Activated CD4-positive, alpha-beta T cell treated with anti-CD3 and anti-CD28 coated beads for 24 hours (primary cell): ENCODE results near the gene PSMD13.
"Not testable (repeated sequence)": the region's sequence is repeated elsewhere in the genome, so short reads cannot be mapped to it uniquely, and the experiment has no call there.

Experiments
- DNase-seq, 2 donors: peaks; one replicate each; pipeline ENCODE4 v3.0.0-alpha.2; 2020; ENCODE audit warnings: low read depth in 2 of 2

PSMD13 gene

GRCh38 chr11:217704-218103, 19.1 kb upstream of the PSMD13 start:
- no peak for DNase-seq

- DNase-seq = no peak
These were observed 17.8 kb upstream of the PSMD13 start for GRCh38 chr11:218815-219593.

- DNase-seq = not testable (repeated sequence)
These were observed 16.0 kb upstream of the PSMD13 start for GRCh38 chr11:220641-221215.

GRCh38 chr11:221539-221938, 15.2 kb upstream of the PSMD13 start:
- DNase-seq = no peak

GRCh38 chr11:221998-222789, 14.6 kb upstream of the PSMD13 start:
- no peak for DNase-seq

GRCh38 chr11:223026-223789, 13.6 kb upstream of the PSMD13 start:
- no peak for DNase-seq

GRCh38 chr11:223884-224283, 12.9 kb upstream of the PSMD13 start:
- DNase-seq = no peak

- DNase-seq = no peak
These were observed 12.4 kb upstream of the PSMD13 start for GRCh38 chr11:224424-224823.

- no peak for DNase-seq
These were observed 10.9 kb upstream of the PSMD13 start for GRCh38 chr11:225734-226453.

GRCh38 chr11:227824-228379, 8.9 kb upstream of the PSMD13 start:
- DNase-seq = no peak

GRCh38 chr11:230431-230830, 6.3 kb upstream of the PSMD13 start:
- no peak for DNase-seq

- no peak for DNase-seq
These were observed 3.8 kb upstream of the PSMD13 start for GRCh38 chr11:232783-233565.

GRCh38 chr11:235180-235579, 1.6 kb upstream of the PSMD13 start:
- DNase-seq = no peak

- peak; percentile 54 to 56 for DNase-seq
These were observed 1.2 kb upstream of the PSMD13 start for GRCh38 chr11:235609-235996.

- DNase-seq = peak; percentile 58 to 66
These were observed 591 bp upstream of the PSMD13 start, which contains the start of gene SIRT3 for GRCh38 chr11:235997-236773. SIRT3 (minus strand) TSS chr11:236342; CDS start chr11:236328, 14 bp downstream.

- DNase-seq = not testable (repeated sequence)
These were observed 1.6 kb downstream of the PSMD13 start for GRCh38 chr11:238346-238745.

- no peak for DNase-seq
These were observed 3.5 kb downstream of the PSMD13 start for GRCh38 chr11:240315-240714.

GRCh38 chr11:241634-242033, 4.9 kb downstream of the PSMD13 start:
- no peak for DNase-seq

GRCh38 chr11:244376-244775, 7.6 kb downstream of the PSMD13 start:
- no peak for DNase-seq
